ENCODE measurements around the gene CECR2. TPM values are rescaled to one million over a fixed set of nuclear protein-coding genes. Genes with fewer than 3 reads are reported as not detected.
A peak's percentile ranks its signal among the peaks of the same experiment; 100 is the strongest.

The CECR2 gene
- total RNA-seq, 1 donor from 2014 or later, result 67.8 TPM

DNA sequence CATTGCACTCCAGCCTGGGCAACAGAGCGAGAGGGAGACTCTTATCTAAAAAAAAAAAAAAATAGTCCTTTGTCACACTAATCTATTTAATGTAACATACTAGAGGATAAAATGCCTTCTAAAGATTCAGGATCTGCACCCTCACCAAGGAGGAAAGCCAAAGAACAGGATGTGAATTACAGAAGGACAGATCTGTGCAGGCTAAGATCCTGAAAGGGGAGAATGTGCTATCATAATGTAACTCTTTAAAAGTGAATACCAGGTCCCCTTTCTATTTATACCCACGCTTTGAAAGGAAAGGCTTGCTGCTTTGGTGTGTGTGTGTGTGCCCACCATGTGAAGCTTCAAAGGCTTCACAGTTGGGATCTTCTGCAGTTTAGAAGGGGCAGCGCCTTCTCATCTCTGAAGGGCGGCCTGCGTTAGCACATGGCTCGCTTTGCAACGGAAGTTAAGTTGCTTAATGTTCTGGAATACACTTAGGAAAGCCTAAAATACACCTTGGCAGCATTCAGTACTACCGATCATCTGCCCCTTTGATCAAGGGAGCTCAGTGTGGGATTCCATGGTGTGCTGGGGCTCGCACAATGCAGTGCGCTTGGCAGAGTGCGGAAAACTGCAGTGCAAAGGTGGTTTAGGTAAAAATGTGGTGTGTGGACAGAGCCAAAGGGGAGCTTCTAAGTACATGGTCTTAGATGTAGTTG, 6.8 kb downstream of the CECR2 start:
- Histone ChIP-seq H3K4me2 (peak overlapping the region; percentile 40), H3K9ac (no peak overlapping the region), H2AFZ (replicated peaks) (no peak overlapping the region), H4K20me1 (ENCODE audit: low read depth) (peaks cover 99% of the 10 kb centered on the region), H3K9me3 (ENCODE audit: low read depth) (no peaks in the 10 kb centered on the region), H3F3A (ENCODE audit: low read depth) (peaks cover 78% of the 10 kb centered on the region), H3K36me3 (no peaks in the 10 kb centered on the region), H3K4me3 (no peak overlapping the region), H3K27ac (peak overlapping the region; percentile 55), H3K4me1 (peaks cover 73% of the 10 kb centered on the region), H3K79me2 (ENCODE audit: low read depth) (peaks cover 100% of the 10 kb centered on the region), H3K27me3 (no peaks in the 10 kb centered on the region)
- TF ChIP-seq EZH2phosphoT487 (IDR thresholded peaks at IDR 0.05), result no peak
- no peak for TF ChIP-seq CTCF (IDR thresholded peaks at IDR 0.05)
- TF ChIP-seq EZH2 (IDR thresholded peaks at IDR 0.05), result no peak
- Mint-ChIP-seq H3K27ac (peak overlapping the region; percentile 74), H3K27me3 (ENCODE audit: insufficient read depth, low read depth) (peaks cover 2% of the 10 kb centered on the region), H3K9me3 (no peaks in the 10 kb centered on the region), H3K36me3 (no peaks in the 10 kb centered on the region), H3K4me1 (peaks cover 73% of the 10 kb centered on the region), H3K4me3 (peak overlapping the region; percentile 38)
- no peak for DNase-seq (ENCODE audit: low spot score)

GRCh38 chr22:17376950-17377349, 7.7 kb downstream of the CECR2 start:
- peaks cover 78% of the 10 kb centered on the region for H3K4me1 ChIP-seq
- H3K27ac Mint-ChIP-seq, result peak overlapping the region; percentile 33

GRCh38 chr22:17379944-17380343, 10.7 kb downstream of the CECR2 start:
- H3F3A ChIP-seq (ENCODE audit: low read depth), result peaks cover 86% of the 10 kb centered on the region
- peaks cover 6% of the 10 kb centered on the region for H3K27me3 Mint-ChIP-seq (ENCODE audit: insufficient read depth, low read depth)
- H3K27me3 ChIP-seq, result no peaks in the 10 kb centered on the region
- peak overlapping the region; percentile 35 for H3K4me3 ChIP-seq
- H3K9me3 ChIP-seq (ENCODE audit: low read depth), result peaks cover 11% of the 10 kb centered on the region
- H3K9me3 Mint-ChIP-seq, result peaks cover 26% of the 10 kb centered on the region
- H4K20me1 ChIP-seq (ENCODE audit: low read depth), result peaks cover 87% of the 10 kb centered on the region
- peaks cover 55% of the 10 kb centered on the region for H3K4me1 Mint-ChIP-seq
- peak overlapping the region; percentile 76 for H3K27ac ChIP-seq
- H3K4me3 Mint-ChIP-seq, result peak overlapping the region; percentile 35
- peaks cover 50% of the 10 kb centered on the region for H3K4me1 ChIP-seq
- no peak for DNase-seq (ENCODE audit: low spot score)
- peak overlapping the region; percentile 75 for H3K4me2 ChIP-seq
- H3K9ac ChIP-seq, result no peak overlapping the region
- peaks cover 20% of the 10 kb centered on the region for H3K36me3 Mint-ChIP-seq
- no peak for TF ChIP-seq CTCF (IDR thresholded peaks at IDR 0.05)
- no peak for TF ChIP-seq EZH2phosphoT487 (IDR thresholded peaks at IDR 0.05)
- TF ChIP-seq EZH2 (IDR thresholded peaks at IDR 0.05), result no peak
- H3K79me2 ChIP-seq (ENCODE audit: low read depth), result peaks cover 100% of the 10 kb centered on the region
- peaks cover 12% of the 10 kb centered on the region for H3K36me3 ChIP-seq
- H3K27ac Mint-ChIP-seq, result no peak overlapping the region
- H2AFZ ChIP-seq (replicated peaks), result no peak overlapping the region

More at GRCh38 chr22:17376950-17377349, 7.7 kb downstream of the CECR2 start:
- peaks cover 70% of the 10 kb centered on the region for H3K4me1 Mint-ChIP-seq
- Histone ChIP-seq H3K4me3 (no peak overlapping the region), H3K79me2 (ENCODE audit: low read depth) (peaks cover 100% of the 10 kb centered on the region), H3K4me2 (no peak overlapping the region), H3K9ac (no peak overlapping the region), H3K27me3 (no peaks in the 10 kb centered on the region), H3F3A (ENCODE audit: low read depth) (peaks cover 84% of the 10 kb centered on the region), H2AFZ (replicated peaks) (no peak overlapping the region), H4K20me1 (ENCODE audit: low read depth) (peaks cover 100% of the 10 kb centered on the region), H3K9me3 (ENCODE audit: low read depth) (no peaks in the 10 kb centered on the region), H3K27ac (peak overlapping the region; percentile 36), H3K36me3 (no peaks in the 10 kb centered on the region)
- TF ChIP-seq EZH2 (IDR thresholded peaks at IDR 0.05) (no peak), CTCF (IDR thresholded peaks at IDR 0.05) (no peak), EZH2phosphoT487 (IDR thresholded peaks at IDR 0.05) (no peak)
- H3K4me3 Mint-ChIP-seq, result no peak overlapping the region
- H3K27me3 Mint-ChIP-seq (ENCODE audit: insufficient read depth, low read depth), result peaks cover 2% of the 10 kb centered on the region
- H3K36me3 Mint-ChIP-seq, result peaks cover 3% of the 10 kb centered on the region
- DNase-seq (ENCODE audit: low spot score), result no peak
- peaks cover 2% of the 10 kb centered on the region for H3K9me3 Mint-ChIP-seq

All from neural progenitor cell (in vitro differentiated cells).